Type B pancreatic cell (in vitro differentiated cells): ENCODE measurements around the gene IKZF5. TPM values are rescaled to one million over a fixed set of nuclear protein-coding genes. Genes with fewer than 3 reads are reported as not detected.

ENCODE experiments used
- DNase-seq: peaks from one replicate; pipeline ENCODE4 v3.0.0; 2021; ENCODE audit warnings: mixed read lengths; ENCODE audit not compliant: unreplicated experiment; ENCODE audit errors: extremely low spot score
- H3K27ac Mint-ChIP-seq: 2 replicates; pipeline ENCODE4 v1.8.0; 2021; ENCODE audit warnings: mild to moderate bottlenecking, mixed read lengths
- H3K27me3 Mint-ChIP-seq: 2 replicates; pipeline ENCODE4 v1.8.0; 2021; ENCODE audit warnings: mixed read lengths
- H3K36me3 Mint-ChIP-seq: 2 replicates; pipeline ENCODE4 v1.8.0; 2021; ENCODE audit warnings: mixed read lengths
- H3K4me1 Mint-ChIP-seq: one replicate; pipeline ENCODE4 v1.8.0; 2021; ENCODE audit warnings: mixed read lengths; ENCODE audit not compliant: unreplicated experiment
- H3K4me3 Mint-ChIP-seq: 2 replicates; pipeline ENCODE4 v1.8.0; 2021; ENCODE audit warnings: mild to moderate bottlenecking, mixed read lengths
- H3K9me3 Mint-ChIP-seq: 2 replicates; pipeline ENCODE4 v1.8.0; 2021; ENCODE audit warnings: mixed read lengths
- long read RNA-seq: library from polyadenylated mRNA; unstranded; transcript quantifications from one replicate; pipeline ENCODE4 v2.0.0, GENCODE V29; 2020
- total RNA-seq: library from RNA; stranded (reverse); gene quantifications from 2 replicates; pipeline ENCODE4 v1.2.1, GENCODE V29; 2021; ENCODE audit warnings: low replicate concordance
- TF ChIP-seq, protein P1 (sequence below): fragments of 200-600 bp; sonication (generic); conservative IDR thresholded peaks from 2 replicates; pipeline ENCODE4 v1.5.0; 2021; ENCODE audit warnings: antibody characterized with exemption, mild to moderate bottlenecking

Gene IKZF5, protein sequence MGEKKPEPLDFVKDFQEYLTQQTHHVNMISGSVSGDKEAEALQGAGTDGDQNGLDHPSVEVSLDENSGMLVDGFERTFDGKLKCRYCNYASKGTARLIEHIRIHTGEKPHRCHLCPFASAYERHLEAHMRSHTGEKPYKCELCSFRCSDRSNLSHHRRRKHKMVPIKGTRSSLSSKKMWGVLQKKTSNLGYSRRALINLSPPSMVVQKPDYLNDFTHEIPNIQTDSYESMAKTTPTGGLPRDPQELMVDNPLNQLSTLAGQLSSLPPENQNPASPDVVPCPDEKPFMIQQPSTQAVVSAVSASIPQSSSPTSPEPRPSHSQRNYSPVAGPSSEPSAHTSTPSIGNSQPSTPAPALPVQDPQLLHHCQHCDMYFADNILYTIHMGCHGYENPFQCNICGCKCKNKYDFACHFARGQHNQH
- 12.0 and 12.6 TPM in 2 replicates for total RNA-seq
- long read RNA-seq, full-length matches to known transcripts = 8 of 12 reads
- long read RNA-seq, partial matches to known transcripts = 0 of 12 reads
- long read RNA-seq, other reads (novel, unspliced or antisense) = 4 of 12 reads

DNA sequence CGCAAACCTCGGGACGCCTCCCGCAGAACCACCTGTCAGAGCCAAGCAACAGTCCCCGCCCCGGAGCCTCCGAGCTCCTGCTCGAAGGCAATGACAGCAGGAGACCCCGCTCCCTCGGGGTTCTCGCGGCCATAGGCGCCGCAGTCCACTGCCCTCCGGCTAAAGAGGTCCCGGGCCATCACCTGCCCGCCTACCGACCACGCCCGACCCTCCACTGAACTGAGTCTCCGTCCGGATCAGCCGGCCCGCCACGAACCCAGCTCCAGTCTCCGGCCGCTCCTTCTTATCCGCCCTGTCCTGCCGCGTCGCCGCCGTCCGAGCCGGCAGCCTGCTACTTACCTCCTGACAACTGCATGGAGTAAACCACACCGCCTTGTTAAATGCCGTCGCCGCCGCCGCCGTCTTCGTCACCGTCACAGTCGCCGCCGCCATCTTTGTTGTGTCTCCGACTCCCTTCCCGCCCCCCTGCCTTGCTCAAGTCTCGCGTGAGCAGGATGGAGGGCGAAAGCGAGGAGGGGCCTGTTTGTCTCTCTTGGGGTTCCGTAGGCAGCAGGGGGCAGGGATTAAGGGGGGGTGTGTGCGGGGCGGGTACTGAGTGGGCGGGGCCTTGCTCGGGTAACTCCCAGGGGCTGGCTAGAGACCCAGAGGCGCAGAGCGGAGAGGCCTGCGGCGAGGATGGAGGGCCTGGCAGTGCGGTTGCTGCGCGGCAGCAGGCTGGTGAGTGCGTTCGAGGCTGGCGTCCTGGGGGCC lies at the start of gene IKZF5, which contains the start of gene ACADSB:
IKZF5 (minus strand) TSS at position 441 of the 750 bp plus-strand sequence. CDS start 10,170 bp downstream, outside the sequence.
ACADSB (plus strand) TSS at position 652 of the 750 bp plus-strand sequence; CDS start at position 676, 24 bp downstream.
- TF ChIP-seq, protein P1, sequence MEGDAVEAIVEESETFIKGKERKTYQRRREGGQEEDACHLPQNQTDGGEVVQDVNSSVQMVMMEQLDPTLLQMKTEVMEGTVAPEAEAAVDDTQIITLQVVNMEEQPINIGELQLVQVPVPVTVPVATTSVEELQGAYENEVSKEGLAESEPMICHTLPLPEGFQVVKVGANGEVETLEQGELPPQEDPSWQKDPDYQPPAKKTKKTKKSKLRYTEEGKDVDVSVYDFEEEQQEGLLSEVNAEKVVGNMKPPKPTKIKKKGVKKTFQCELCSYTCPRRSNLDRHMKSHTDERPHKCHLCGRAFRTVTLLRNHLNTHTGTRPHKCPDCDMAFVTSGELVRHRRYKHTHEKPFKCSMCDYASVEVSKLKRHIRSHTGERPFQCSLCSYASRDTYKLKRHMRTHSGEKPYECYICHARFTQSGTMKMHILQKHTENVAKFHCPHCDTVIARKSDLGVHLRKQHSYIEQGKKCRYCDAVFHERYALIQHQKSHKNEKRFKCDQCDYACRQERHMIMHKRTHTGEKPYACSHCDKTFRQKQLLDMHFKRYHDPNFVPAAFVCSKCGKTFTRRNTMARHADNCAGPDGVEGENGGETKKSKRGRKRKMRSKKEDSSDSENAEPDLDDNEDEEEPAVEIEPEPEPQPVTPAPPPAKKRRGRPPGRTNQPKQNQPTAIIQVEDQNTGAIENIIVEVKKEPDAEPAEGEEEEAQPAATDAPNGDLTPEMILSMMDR = no peak
- peak within 1 kb of the TSS; percentile 99 for H3K27ac Mint-ChIP-seq
- H3K27me3 Mint-ChIP-seq = no peaks in the 10 kb centered on the region
- peaks cover 6% of the 10 kb centered on the region for H3K36me3 Mint-ChIP-seq
- H3K4me1 Mint-ChIP-seq = peaks cover 26% of the 10 kb centered on the region
- H3K9me3 Mint-ChIP-seq = no peaks in the 10 kb centered on the region
- DNase-seq = peak; percentile 92
- H3K4me3 Mint-ChIP-seq = peak within 1 kb of the TSS; percentile 100

DNA sequence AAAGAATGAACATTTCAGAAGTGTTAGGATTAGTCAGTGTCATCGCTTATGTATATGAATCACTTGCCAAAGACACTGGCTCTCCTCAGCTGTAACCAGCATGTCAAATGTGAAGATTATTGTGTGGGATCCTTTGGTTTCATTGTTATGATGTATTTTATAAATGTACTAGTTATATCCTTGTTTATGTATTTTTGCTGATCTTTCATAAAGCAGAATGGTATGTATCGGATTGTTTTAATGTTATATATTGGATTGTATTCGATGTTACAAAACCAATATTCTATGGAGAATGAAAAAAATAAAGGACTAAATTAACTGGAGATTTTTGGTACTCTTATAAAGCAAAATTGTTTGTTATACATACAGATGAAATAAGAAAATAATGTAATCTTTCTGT lies 49.4 kb upstream of the IKZF5 start:
- TF ChIP-seq, protein P1 = no peak
- Mint-ChIP-seq H3K9me3 (no peaks in the 10 kb centered on the region), H3K27ac (no peak overlapping the region), H3K36me3 (peaks cover 12% of the 10 kb centered on the region), H3K27me3 (peaks cover 6% of the 10 kb centered on the region), H3K4me3 (no peak overlapping the region), H3K4me1 (no peaks in the 10 kb centered on the region)
- no peak for DNase-seq

DNA sequence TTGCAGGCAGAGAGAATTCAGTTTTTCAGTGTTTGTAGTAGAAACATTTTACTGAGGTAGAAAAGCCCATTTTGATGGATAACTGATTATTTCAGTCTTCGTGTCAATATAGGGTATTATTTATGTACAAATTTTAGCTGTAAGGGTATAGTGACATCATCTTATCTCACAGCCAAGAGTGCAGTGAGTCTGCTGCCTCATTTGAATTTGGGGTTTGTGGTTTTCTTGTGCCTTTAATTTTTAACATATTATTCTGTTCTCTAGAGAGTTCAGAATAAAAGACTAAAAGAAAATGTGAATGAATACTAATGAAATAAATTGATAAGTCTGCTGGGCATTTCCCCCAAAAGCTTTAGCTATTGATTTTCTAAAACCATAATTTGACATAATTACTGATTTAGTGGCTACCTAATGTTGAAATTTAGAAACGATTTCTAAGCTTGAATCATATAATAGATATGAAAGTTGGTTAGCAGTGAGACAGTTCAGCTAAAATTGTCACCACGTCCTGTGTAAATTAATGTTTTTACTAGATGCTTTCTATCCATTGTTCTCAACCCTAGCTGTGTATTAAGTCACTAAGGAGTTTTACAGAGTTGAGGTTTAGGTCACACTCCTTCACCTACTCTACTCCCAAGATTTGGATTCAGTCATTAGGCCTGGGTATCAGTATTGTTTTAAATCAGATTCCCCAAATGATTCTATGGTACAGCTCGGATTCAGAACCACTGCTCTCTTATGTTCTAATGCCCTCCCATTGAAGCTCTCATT lies 37.6 kb upstream of the IKZF5 start:
- Mint-ChIP-seq H3K4me1 (no peaks in the 10 kb centered on the region), H3K27me3 (no peaks in the 10 kb centered on the region), H3K27ac (no peak overlapping the region), H3K9me3 (no peaks in the 10 kb centered on the region), H3K4me3 (no peak overlapping the region), H3K36me3 (peaks cover 6% of the 10 kb centered on the region)
- TF ChIP-seq, protein P1 = no peak
- no peak for DNase-seq

DNA sequence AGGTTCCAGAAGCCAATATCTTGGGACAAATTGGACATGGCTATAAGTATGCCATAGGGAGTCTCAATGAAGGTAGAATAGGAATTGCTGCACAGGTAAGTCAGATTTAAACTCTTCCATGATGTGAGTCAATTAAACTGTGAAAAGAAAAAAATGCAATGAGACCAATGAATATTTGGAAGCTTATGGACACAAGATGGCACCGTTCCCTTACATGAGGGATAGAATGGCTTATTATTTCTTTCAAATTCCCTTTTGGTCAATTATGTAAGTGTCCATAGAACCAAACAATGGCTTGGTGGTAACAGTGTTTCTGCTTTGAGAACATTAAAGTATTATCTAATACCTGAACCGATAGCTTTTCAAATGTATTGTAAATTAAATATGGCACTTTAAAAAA lies 35.8 kb upstream of the IKZF5 start:
- H3K36me3 Mint-ChIP-seq = peaks cover 2% of the 10 kb centered on the region
- DNase-seq = no peak
- no peak overlapping the region for H3K27ac Mint-ChIP-seq
- H3K4me1 Mint-ChIP-seq = no peaks in the 10 kb centered on the region
- no peaks in the 10 kb centered on the region for H3K27me3 Mint-ChIP-seq
- no peaks in the 10 kb centered on the region for H3K9me3 Mint-ChIP-seq
- no peak overlapping the region for H3K4me3 Mint-ChIP-seq
- TF ChIP-seq, protein P1 = peak; percentile 57

DNA sequence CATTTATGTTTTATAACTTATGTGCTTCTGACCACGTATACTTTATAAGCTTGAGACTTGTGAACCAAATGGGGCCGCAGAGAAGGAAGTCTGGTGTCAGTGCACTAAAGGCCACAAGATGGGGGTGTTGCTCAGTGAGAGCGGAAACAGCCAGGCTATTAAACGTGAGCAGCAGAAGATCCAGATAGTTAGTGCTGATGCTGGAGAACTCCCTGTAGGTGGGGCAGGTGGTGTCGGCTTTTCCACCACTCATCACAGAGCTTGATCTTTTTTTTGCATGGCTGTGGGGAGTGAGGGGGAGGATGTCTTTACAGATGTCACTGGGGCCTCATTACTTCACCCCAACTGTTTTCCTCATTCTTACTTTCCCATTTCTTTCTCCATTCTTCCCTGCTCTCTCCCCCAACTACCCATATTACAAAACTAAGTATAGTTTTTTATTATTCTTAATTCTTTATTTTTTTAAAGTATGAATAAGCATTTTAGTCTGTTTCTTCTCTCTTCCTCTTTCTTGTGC lies 34.9 kb upstream of the IKZF5 start:
- Mint-ChIP-seq H3K27me3 (no peaks in the 10 kb centered on the region), H3K36me3 (no peaks in the 10 kb centered on the region), H3K27ac (no peak overlapping the region), H3K4me1 (no peaks in the 10 kb centered on the region), H3K4me3 (no peak overlapping the region), H3K9me3 (no peaks in the 10 kb centered on the region)
- DNase-seq = no peak
- TF ChIP-seq, protein P1 = peak; percentile 87
